HG02970 (cell line): ENCODE results near the gene AGT.

Experiments
- ATAC-seq: cut with Tn5 transposase; IDR thresholded peaks from one replicate; pipeline ENCODE4 v1.9.1; 2021; ENCODE audit warnings: mild to moderate bottlenecking, moderate library complexity, moderate number of reproducible peaks; ENCODE audit not compliant: unreplicated experiment, low FRiP score

Gene AGT

GRCh38 chr1:230713915-230714764 is at the start of gene AGT:
TSS of gene AGT (minus strand) at chr1:230714122. CDS start at chr1:230710823, 3,299 bp downstream.
- no peak for ATAC-seq

DNA sequence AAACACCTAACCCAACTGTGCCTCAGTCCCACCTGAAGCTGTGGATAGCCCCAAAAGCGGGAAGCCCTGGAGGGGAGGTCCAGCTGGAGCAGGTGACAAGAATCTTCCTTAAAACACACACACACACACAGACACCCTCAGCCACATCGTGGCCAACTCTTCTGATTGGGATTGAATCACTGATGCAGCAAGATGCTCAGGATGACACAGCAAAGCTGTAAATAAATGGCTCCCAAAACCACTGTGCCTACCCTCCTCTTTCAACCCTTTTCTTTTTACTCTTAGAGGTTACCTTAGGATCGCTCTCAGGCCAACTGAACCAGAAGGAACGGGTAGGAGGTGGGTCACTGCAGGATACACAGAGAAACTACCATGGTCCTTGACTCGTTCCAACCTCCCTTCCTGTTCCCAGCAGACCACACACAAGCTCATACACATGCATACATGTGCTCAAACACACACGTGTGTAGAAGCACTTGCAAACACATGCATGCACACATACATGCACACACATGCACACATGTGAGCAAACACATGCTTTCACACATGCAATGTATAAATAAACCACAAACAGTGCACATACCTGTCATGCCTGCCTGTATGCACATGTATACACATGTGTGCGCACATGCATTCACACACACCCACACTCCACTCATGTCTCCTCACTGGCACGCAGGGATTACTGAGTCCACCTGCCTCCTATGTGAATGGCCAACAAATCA is 47.7 kb upstream of the AGT start:
- no peak for ATAC-seq

DNA sequence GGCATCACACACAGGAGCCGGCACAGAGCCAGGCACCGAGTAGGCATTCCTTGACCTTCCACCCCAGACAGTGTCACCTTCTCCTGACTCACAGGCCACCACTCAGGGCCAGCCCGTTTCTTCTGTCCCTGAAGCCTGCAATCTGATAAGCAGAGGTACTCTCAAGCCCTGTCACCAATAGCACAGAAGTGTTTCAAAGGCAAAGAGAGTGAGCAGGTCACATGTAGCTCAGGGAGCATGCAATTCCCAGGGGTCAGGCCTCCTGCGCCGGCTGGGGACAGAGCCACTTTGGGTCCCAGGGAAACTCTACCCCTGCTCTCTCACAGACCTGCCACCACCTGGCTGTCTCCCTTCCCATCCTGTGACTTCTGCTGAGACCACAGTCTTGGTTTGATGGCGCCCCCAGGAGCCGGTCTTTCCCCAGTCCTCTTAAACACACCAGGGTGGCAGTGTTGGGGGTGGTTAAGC is 46.5 kb upstream of the AGT start:
- ATAC-seq = no peak

GRCh38 chr1:230759369-230760065 is 45.6 kb upstream of the AGT start:
- ATAC-seq = no peak

DNA sequence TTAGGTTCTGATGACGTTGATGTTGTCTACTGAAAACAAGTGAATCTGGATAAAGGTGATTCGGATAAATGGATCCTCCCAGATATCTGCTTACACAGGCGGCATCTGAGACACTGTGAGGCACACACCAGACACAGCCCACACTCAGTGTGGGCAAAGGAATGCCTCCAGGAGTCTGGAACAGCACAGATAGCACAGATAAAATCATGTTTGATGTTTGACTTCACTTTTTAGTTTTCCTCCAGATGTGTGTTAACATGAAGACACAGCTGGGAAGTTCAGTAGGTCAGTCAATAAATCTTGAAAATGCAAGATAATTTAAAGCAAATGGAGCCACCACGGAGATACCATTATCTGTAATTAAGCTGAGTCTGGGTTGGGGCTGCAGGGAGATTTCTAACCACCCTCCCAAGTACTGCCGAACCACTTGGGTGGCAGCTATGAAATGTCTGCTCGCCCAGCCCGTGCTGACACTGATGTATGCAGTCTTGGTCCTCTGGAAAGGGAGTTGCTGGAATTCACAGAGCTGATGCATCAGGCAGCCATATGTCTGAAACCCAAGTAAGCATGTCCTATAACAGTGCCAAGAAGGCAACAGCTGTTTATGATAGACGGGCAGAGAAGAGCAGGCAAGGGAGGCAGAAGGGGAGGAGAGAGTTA is 44.9 kb upstream of the AGT start:
- no peak for ATAC-seq

GRCh38 chr1:230757856-230758708 is 44.2 kb upstream of the AGT start:
- no peak for ATAC-seq

GRCh38 chr1:230754796-230755195 is 40.9 kb upstream of the AGT start:
- ATAC-seq = no peak

DNA sequence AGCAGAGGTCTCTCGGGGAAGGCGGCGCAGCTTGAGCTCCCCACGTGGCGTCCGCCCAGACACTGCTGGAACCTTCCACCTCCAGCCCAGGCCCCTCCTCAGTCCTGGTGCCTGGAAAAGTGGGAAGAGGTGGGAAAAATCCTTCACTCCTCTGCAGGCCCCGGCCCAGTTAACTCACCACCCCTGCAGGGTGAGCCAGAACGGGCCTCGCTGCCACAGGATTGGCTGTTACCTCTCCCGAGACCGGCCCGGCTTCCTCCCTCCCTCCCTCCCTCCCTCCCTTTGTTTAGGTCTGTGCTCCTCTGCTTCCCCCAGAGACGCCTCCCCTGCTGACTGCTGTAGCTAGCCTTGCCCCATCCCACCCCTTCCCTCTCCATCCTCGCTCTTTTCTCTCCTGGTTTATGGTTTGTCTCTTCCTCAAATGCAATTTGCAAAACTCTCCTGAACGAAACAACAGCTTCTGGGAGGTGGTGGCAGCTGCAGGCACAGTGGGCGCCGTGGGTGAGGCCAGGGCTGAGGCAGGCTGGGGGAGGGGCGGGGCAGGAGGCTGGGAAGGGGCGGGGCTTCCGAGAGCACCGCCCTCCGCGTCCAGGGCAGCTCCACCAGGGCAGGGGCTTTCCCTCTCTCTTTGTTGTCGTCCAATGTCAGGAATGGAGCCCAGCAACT is 39.8 kb upstream of the AGT start:
- no peak for ATAC-seq

DNA sequence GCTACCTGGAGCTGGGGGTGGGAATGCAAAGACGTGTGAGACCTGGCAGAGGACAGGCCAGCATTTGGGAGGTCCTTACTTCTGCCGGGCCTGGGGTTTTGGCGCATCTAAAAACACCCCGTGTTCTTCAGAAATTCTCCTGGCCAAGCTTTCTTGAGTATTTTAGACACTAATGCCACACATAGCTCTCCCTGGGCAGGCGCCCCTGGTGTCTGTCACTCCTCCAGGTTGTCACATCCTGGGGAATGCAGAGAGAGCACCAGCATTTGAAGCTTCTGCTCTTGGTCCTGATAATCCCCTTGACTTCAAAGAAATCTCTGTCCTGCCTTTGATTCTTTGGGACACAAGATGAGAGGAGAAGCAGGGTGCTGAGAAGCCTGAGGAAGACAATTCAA is 39.3 kb upstream of the AGT start:
- no peak for ATAC-seq

DNA sequence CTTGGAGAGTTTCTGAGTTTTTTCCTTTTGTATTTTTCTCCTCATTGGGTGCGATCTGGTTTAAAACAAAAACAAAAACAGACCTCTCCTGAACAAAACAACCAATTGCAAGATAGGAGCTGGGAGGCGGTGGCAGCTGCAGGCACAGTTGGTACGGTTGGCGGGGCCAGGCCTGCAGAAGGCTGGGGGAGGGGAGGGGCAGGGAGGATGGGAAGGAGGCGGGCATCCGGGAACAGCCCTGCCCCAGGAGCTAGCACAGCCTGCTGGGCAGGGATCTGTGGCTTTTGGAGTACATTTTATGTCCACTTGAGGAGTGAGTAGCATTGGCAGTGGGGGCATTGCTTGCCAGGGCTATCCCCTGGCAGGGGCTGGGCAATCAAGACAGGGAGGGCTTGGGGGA is 38.5 kb upstream of the AGT start:
- ATAC-seq = no peak

DNA sequence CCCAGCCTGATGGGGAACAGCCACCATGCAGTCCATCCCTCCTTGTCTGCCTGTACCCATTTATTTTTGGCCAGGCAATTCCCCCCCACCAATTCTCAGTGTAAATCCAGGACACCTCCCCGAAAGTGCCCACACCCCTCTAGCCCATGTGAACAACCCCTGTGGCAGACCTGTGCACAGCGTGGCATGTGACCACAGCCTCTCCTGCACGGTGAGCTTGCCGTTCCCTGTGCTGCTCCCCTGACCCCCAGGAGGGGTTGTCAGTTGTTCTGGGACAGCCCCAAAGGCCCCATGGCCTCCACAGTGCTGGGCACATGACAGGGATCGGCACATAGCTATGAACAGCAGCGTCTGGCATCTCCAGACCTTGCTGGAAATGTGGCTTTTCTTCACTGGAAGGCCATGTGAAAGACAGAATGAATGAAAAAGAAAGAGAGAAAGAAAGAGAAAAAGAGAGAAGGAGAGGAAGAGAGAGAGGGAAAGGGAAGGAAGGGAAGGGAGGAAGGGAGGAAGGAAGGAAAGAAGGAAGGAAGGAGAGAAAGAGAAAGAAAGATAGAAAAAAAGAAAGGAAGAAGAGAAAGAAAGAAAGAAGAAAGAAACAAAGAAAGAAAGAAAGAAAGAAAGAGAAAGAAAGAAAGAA is 37.2 kb upstream of the AGT start:
- no peak for ATAC-seq

DNA sequence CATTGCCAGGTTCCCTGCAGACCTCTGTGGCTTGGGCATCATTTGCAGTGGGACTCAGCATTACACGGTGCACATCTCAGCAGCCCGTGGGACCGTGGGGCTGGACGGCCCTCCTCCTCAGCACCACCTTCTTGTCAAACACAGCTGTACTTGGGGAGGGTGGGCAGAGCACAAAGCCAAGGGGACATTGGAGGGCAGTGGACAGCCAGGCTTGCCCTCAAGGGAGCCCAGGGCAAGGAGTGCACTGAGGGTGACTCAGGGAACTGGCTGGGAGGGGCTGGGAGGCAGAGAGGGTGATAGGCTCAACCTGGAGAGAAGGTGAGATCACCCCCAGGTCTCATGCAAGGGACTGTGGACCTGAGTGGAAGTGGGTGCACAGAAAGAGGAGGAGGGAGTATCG is 36.7 kb upstream of the AGT start:
- no peak for ATAC-seq

DNA sequence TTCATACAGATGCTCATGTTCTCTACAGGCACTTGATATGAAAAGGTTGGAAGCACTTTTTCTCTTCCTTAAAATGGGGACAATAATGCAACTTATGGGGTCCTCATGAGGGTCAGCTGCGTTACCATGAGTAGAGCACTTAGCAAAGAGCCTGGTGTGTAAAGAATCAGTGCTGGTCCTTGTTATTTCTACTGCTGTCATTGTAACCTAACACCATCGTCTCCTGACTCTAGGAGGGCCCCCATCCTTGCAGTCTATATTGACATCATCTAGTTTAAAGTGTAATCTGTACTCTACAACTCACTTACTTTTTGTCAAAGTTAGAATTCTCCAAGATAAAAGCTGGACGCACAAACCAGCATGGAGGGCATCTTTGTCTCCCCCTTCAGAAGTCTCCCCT is 35.7 kb upstream of the AGT start:
- ATAC-seq = no peak

DNA sequence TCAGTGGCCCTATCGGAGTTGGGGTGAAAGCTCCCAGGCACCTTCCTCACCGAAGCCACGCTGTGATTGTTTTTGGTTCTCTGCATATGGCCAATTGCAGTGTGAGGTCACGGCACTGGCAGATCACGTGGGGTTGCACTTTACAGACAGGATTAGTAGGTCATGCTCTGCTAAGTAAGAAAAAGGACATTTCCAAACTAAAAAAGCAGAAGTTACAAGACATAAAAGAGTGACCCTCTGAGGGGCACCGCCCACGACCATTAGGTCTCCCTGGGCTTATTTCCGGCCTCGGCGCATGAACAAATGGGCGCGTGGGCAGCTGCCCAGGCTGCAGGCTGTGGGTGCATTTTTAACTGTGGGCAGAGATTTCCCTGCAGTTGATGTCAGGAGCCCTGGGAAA is 35.2 kb upstream of the AGT start:
- ATAC-seq = no peak

GRCh38 chr1:230747890-230748800 is 34.2 kb upstream of the AGT start:
- no peak for ATAC-seq

DNA sequence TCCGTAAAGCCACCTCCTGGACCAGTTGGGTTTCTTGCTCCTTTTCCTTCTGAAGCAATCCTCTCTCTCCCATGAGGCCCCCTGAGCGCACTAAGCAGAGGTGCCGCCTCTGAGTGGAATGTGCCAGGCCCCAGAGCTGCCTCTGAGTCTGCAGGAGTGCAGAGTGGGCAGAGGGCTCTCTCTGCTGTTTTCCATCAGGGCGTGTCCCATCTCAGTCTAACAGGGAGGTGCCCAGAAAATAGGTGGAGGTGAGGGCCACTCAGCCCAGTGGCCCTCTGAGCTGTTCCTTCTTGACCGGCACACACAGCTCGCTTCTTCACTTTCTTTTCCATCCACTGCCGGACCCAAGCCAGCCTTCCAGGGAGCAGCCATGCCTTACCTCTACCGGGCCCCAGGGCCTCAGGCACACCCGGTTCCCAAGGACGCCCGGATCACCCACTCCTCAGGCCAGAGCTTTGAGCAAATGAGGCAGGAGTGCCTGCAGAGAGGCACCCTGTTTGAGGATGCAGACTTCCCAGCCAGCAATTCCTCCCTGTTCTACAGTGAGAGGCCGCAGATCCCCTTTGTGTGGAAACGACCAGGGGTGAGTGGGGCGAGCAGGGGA is 33.3 kb upstream of the AGT start, which contains the start of gene CAPN9:
TSS of gene CAPN9 (plus strand) at position 262 of the 604 bp plus-strand sequence. CDS start at position 371, 109 bp downstream.
- no peak for ATAC-seq

- no peak for ATAC-seq
Observed at GRCh38 chr1:230746617-230747016, 32.7 kb upstream of the AGT start.
